ENCODE results near the gene P2RY11. TPM values are rescaled to one million over a fixed set of nuclear protein-coding genes. Genes with fewer than 3 reads are reported as not detected.

The P2RY11 gene
- total RNA-seq, 1 donor from 2014 or later, result 27.7 TPM

Other genes starting within 250 kb of the P2RY11 start
- gene OLFM2, start 175.2 kb upstream of the P2RY11 start, total RNA-seq, result 7.5 and 9.0 TPM in 2 replicates
- gene COL5A3, start 101.2 kb upstream of the P2RY11 start, total RNA-seq, result not detected in 2 replicates
- not detected in 2 replicates for gene RDH8, start 98.2 kb upstream of the P2RY11 start, total RNA-seq
- 67.8 and 68.1 TPM in 2 replicates for gene SHFL, start 25.4 kb upstream of the P2RY11 start, total RNA-seq
- 1.3 and 2.0 TPM in 2 replicates for gene ANGPTL6, start 9.0 kb upstream of the P2RY11 start, total RNA-seq
- gene PPAN, start 5.3 kb upstream of the P2RY11 start, total RNA-seq, result 82.1 and 83.0 TPM in 2 replicates
- gene EIF3G, start 8.2 kb downstream of the P2RY11 start, total RNA-seq, result 226 and 229 TPM in 2 replicates
- 398 and 410 TPM in 2 replicates for gene DNMT1, start 83.3 kb downstream of the P2RY11 start, total RNA-seq
- 6.9 and 7.0 TPM in 2 replicates for gene S1PR2, start 119.6 kb downstream of the P2RY11 start, total RNA-seq
- 76.3 and 77.9 TPM in 2 replicates for gene MRPL4, start 140.5 kb downstream of the P2RY11 start, total RNA-seq
- gene ICAM1, start 159.4 kb downstream of the P2RY11 start, total RNA-seq, result 19.4 and 21.7 TPM in 2 replicates
- gene ICAM4, start 175.3 kb downstream of the P2RY11 start, total RNA-seq, result 2.5 and 4.0 TPM in 2 replicates
- 0.70 and 0.82 TPM in 2 replicates for gene ICAM5, start 178.3 kb downstream of the P2RY11 start, total RNA-seq
- 2.4 and 3.7 TPM in 2 replicates for gene ZGLP1, start 198.1 kb downstream of the P2RY11 start, total RNA-seq
- 7.2 and 9.0 TPM in 2 replicates for gene FDX2, start 204.3 kb downstream of the P2RY11 start, total RNA-seq
- 78.0 and 81.8 TPM in 2 replicates for gene RAVER1, start 221.8 kb downstream of the P2RY11 start, total RNA-seq
- gene ICAM3, start 227.9 kb downstream of the P2RY11 start, total RNA-seq, result 183 and 185 TPM in 2 replicates

All from T-helper 2 cell treated with Interferon-gamma antibody and Interleukin-4, amounts not matched to agents 100 ng/mL and 5 ng/mL, for 36 hours (primary cell).